Stimulated activated naive B cell treated with anti-CD40 and anti-IgM and Interleukin-4, amounts not matched to agents 10 μg/mL and 1 μg/mL and 100 μg/mL, for 72 hours (primary cell): ENCODE measurements around the gene PNPLA3.

Source experiments
- ATAC-seq, 2 donors: fragments of 150-1000 bp; cut with Tn5 transposase; replicated peaks; 2 replicates each; pipeline ENCODE4 v1.10.0; 2021; ENCODE audit warnings: moderate library complexity in 1 of 2
- DNase-seq: peaks from one replicate; pipeline ENCODE4 v3.0.0; 2021
- H3K27ac Mint-ChIP-seq: one replicate; pipeline ENCODE4 v1.8.0; 2022; ENCODE audit warnings: mild to moderate bottlenecking, mixed read lengths
- H3K27me3 Mint-ChIP-seq, 2 donors: one replicate each; pipeline ENCODE4 v1.8.0; 2022; ENCODE audit warnings: mixed read lengths in 2 of 2
- H3K36me3 Mint-ChIP-seq, 2 donors: one replicate each; pipeline ENCODE4 v1.8.0; 2022; ENCODE audit warnings: mixed read lengths in 2 of 2, mild to moderate bottlenecking in 1 of 2
- H3K4me1 Mint-ChIP-seq, 2 donors: one replicate each; pipeline ENCODE4 v1.8.0; 2022; ENCODE audit warnings: mixed read lengths in 2 of 2, mild to moderate bottlenecking in 1 of 2
- H3K4me3 Mint-ChIP-seq, 2 donors: one replicate each; pipeline ENCODE4 v1.8.0; 2022; ENCODE audit warnings: mild to moderate bottlenecking in 2 of 2, mixed read lengths in 2 of 2, moderate library complexity in 1 of 2
- H3K9me3 Mint-ChIP-seq, 2 donors: one replicate each; pipeline ENCODE4 v1.8.0; 2022; ENCODE audit warnings: mixed read lengths in 2 of 2, mild to moderate bottlenecking in 1 of 2

The PNPLA3 gene

GRCh38 chr22:43975041-43975440 is 51.4 kb downstream of the PNPLA3 start:
- no peak for DNase-seq
- Mint-ChIP-seq H3K27me3 (no peaks in the 10 kb centered on the region), H3K4me3 (no peak overlapping the region), H3K9me3 (no peaks in the 10 kb centered on the region), H3K36me3 (peaks cover 51 to 59% of the 10 kb centered on the region in 2 donors), H3K4me1 (peaks cover 0 to 2% of the 10 kb centered on the region in 2 donors), H3K27ac (no peak overlapping the region)
- ATAC-seq: no peak

- DNase-seq (no peak), ATAC-seq (no peak)
- Mint-ChIP-seq H3K27me3 (no peaks in the 10 kb centered on the region), H3K36me3 (peaks cover 55 to 64% of the 10 kb centered on the region in 2 donors), H3K4me3 (no peak overlapping the region), H3K4me1 (no peaks in the 10 kb centered on the region), H3K27ac (no peak overlapping the region), H3K9me3 (no peaks in the 10 kb centered on the region)
Measured at GRCh38 chr22:43976861-43977795, 53.5 kb downstream of the PNPLA3 start.

- DNase-seq (no peak), ATAC-seq (no peak)
- Mint-ChIP-seq H3K27me3 (no peaks in the 10 kb centered on the region), H3K36me3 (peaks cover 52 to 59% of the 10 kb centered on the region in 2 donors), H3K4me3 (no peak overlapping the region), H3K27ac (no peak overlapping the region), H3K4me1 (no peaks in the 10 kb centered on the region), H3K9me3 (no peaks in the 10 kb centered on the region)
Measured at GRCh38 chr22:43978558-43978957, 55.0 kb downstream of the PNPLA3 start.

- Mint-ChIP-seq H3K27ac (no peak overlapping the region), H3K4me3 (no peak overlapping the region), H3K36me3 (peaks cover 49 to 56% of the 10 kb centered on the region in 2 donors), H3K9me3 (no peaks in the 10 kb centered on the region), H3K27me3 (no peaks in the 10 kb centered on the region), H3K4me1 (no peaks in the 10 kb centered on the region)
- ATAC-seq (no peak), DNase-seq (no peak)
Measured at GRCh38 chr22:43980579-43980978, 57.0 kb downstream of the PNPLA3 start.

GRCh38 chr22:43980996-43981395 is 57.4 kb downstream of the PNPLA3 start:
- Mint-ChIP-seq H3K4me3 (no peak overlapping the region), H3K36me3 (peaks cover 46 to 53% of the 10 kb centered on the region in 2 donors), H3K27me3 (no peaks in the 10 kb centered on the region), H3K9me3 (no peaks in the 10 kb centered on the region), H3K27ac (no peak overlapping the region), H3K4me1 (no peaks in the 10 kb centered on the region)
- ATAC-seq (no peak), DNase-seq (no peak)

- no peaks in the 10 kb centered on the region for H3K27me3 Mint-ChIP-seq
- no peak overlapping the region for H3K27ac Mint-ChIP-seq
- DNase-seq (no peak), ATAC-seq (no peak)
- no peaks in the 10 kb centered on the region for H3K9me3 Mint-ChIP-seq
- no peak overlapping the region for H3K4me3 Mint-ChIP-seq
- no peaks in the 10 kb centered on the region for H3K4me1 Mint-ChIP-seq
- peaks cover 46 to 58% of the 10 kb centered on the region in 2 donors for H3K36me3 Mint-ChIP-seq
Measured at GRCh38 chr22:43983808-43984207, 60.2 kb downstream of the PNPLA3 start.

- Mint-ChIP-seq H3K4me1 (no peaks in the 10 kb centered on the region), H3K27ac (no peak overlapping the region), H3K9me3 (no peaks in the 10 kb centered on the region), H3K36me3 (peaks cover 43 to 51% of the 10 kb centered on the region in 2 donors), H3K4me3 (no peak overlapping the region), H3K27me3 (no peaks in the 10 kb centered on the region)
- ATAC-seq (no peak), DNase-seq (no peak)
Measured at GRCh38 chr22:43985532-43985931, 61.9 kb downstream of the PNPLA3 start.

GRCh38 chr22:43988116-43988820 is 64.7 kb downstream of the PNPLA3 start:
- DNase-seq: no peak
- peaks cover 56 to 64% of the 10 kb centered on the region in 2 donors for H3K36me3 Mint-ChIP-seq
- H3K9me3 Mint-ChIP-seq: no peaks in the 10 kb centered on the region
- ATAC-seq: no peak
- no peak overlapping the region for H3K4me3 Mint-ChIP-seq
- peaks cover 3 to 9% of the 10 kb centered on the region in 2 donors for H3K4me1 Mint-ChIP-seq
- H3K27me3 Mint-ChIP-seq: no peaks in the 10 kb centered on the region
- no peak overlapping the region for H3K27ac Mint-ChIP-seq

GRCh38 chr22:43988960-43989359 is 65.4 kb downstream of the PNPLA3 start:
- Mint-ChIP-seq H3K9me3 (no peaks in the 10 kb centered on the region), H3K4me1 (peaks cover 8 to 16% of the 10 kb centered on the region in 2 donors), H3K4me3 (no peak overlapping the region), H3K27ac (no peak overlapping the region), H3K36me3 (peaks cover 56 to 65% of the 10 kb centered on the region in 2 donors), H3K27me3 (no peaks in the 10 kb centered on the region)
- ATAC-seq: no peak
- DNase-seq: no peak

GRCh38 chr22:43990044-43990443 is 66.4 kb downstream of the PNPLA3 start:
- Mint-ChIP-seq H3K9me3 (no peaks in the 10 kb centered on the region), H3K4me3 (no peak overlapping the region), H3K27ac (no peak overlapping the region), H3K27me3 (no peaks in the 10 kb centered on the region), H3K36me3 (peaks cover 61 to 74% of the 10 kb centered on the region in 2 donors), H3K4me1 (peaks cover 16 to 27% of the 10 kb centered on the region in 2 donors)
- no peak for DNase-seq
- no peak for ATAC-seq

- Mint-ChIP-seq H3K36me3 (peaks cover 59 to 73% of the 10 kb centered on the region in 2 donors), H3K9me3 (no peaks in the 10 kb centered on the region), H3K4me3 (no peak overlapping the region), H3K4me1 (peaks cover 29 to 41% of the 10 kb centered on the region in 2 donors), H3K27me3 (no peaks in the 10 kb centered on the region), H3K27ac (peak overlapping the region; percentile 25)
- ATAC-seq: no peak
- DNase-seq: no peak
Measured at GRCh38 chr22:43991316-43992020, 67.9 kb downstream of the PNPLA3 start.

GRCh38 chr22:43992331-43992821 is 68.8 kb downstream of the PNPLA3 start:
- ATAC-seq (no peak), DNase-seq (no peak)
- no peaks in the 10 kb centered on the region for H3K27me3 Mint-ChIP-seq
- peaks cover 62 to 77% of the 10 kb centered on the region in 2 donors for H3K36me3 Mint-ChIP-seq
- no peak overlapping the region for H3K4me3 Mint-ChIP-seq
- no peaks in the 10 kb centered on the region for H3K9me3 Mint-ChIP-seq
- H3K27ac Mint-ChIP-seq: no peak overlapping the region
- peaks cover 37 to 50% of the 10 kb centered on the region in 2 donors for H3K4me1 Mint-ChIP-seq

- ATAC-seq (peak; percentile 61 to 72), DNase-seq (peak; percentile 44)
- Mint-ChIP-seq H3K4me3 (no peak overlapping the region), H3K9me3 (no peaks in the 10 kb centered on the region), H3K27ac (peak overlapping the region; percentile 53), H3K4me1 (peaks cover 38 to 55% of the 10 kb centered on the region in 2 donors), H3K27me3 (no peaks in the 10 kb centered on the region), H3K36me3 (peaks cover 64 to 77% of the 10 kb centered on the region in 2 donors)
Measured at GRCh38 chr22:43993072-43993760, 69.6 kb downstream of the PNPLA3 start.
